A549 (cell line): ENCODE data around the gene SMARCD3.

ENCODE experiments used
- ATOH8 ChIP-seq: fragments of 250-450 bp; sonication (Bioruptor Pico); IDR thresholded peaks from 2 replicates; pipeline ENCODE4 v1.5.0; 2020; ENCODE audit warnings: low read depth, mild to moderate bottlenecking, moderate library complexity
- CEBPB ChIP-seq, 2 experiments: fragments of >200 bp in 1 of 2; sonication (Bioruptor Twin) in 1 of 2; formaldehyde crosslinking in 1 of 2; IDR thresholded peaks; 2 replicates each; pipeline ENCODE4 v1.6.1; 2012 to 2016
- CTCF ChIP-seq: fragments of >200 bp; sonication (Bioruptor Twin); formaldehyde crosslinking; IDR thresholded peaks from 3 replicates; pipeline ENCODE4 v1.5.1; 2016
- EHMT2 ChIP-seq: fragments of 200-600 bp; sonication (generic); IDR thresholded peaks from 2 replicates; pipeline ENCODE4 v1.6.1; 2016; ENCODE audit warnings: antibody characterized with exemption, low read depth, mild to moderate bottlenecking, moderate library complexity
- EP300 ChIP-seq, 2 experiments: fragments of >200 bp; sonication (Bioruptor Twin); formaldehyde crosslinking; IDR thresholded peaks; 2 replicates in 1 of 2; 3 replicates in 1 of 2; pipeline ENCODE4 v1.6.1; 2016 to 2017
- FOSL2 ChIP-seq, 2 experiments: fragments of 450-650 bp in 1 of 2; fragments of >200 bp in 1 of 2; sonication (Bioruptor Twin) in 1 of 2; formaldehyde crosslinking; IDR thresholded peaks; 2 replicates each; pipeline versions ENCODE4 v1.5.0 to v1.6.1; 2016 to 2020; ENCODE audit warnings: mild to moderate bottlenecking in 1 of 2, moderate library complexity in 1 of 2
- HES2 ChIP-seq: fragments of >200 bp; sonication (Bioruptor Twin); formaldehyde crosslinking; IDR thresholded peaks from 2 replicates; pipeline ENCODE4 v1.6.1; 2016
- MAX ChIP-seq: IDR thresholded peaks from 2 replicates; pipeline ENCODE4 v1.6.1; 2012
- NPAS2 ChIP-seq: fragments of 250-450 bp; sonication (Bioruptor Pico); IDR thresholded peaks from 2 replicates; pipeline ENCODE4 v1.8.0; 2022; ENCODE audit warnings: mild to moderate bottlenecking, moderate library complexity, borderline replicate concordance
- PBX3 ChIP-seq: IDR thresholded peaks from 2 replicates; pipeline ENCODE4 v1.6.1; 2012
- POLR2A ChIP-seq: IDR thresholded peaks from 2 replicates; pipeline ENCODE4 v1.6.1; 2012; ENCODE audit warnings: mild to moderate bottlenecking, low read length
- POLR2AphosphoS2 ChIP-seq: conservative IDR thresholded peaks from 2 replicates; pipeline ENCODE4 v1.6.1; 2012; ENCODE audit warnings: low read length, improper control_type of control experiment, inconsistent platforms
- REST ChIP-seq: fragments of 200-600 bp; sonication (generic); IDR thresholded peaks from 2 replicates; pipeline ENCODE4 v1.6.1; 2016; ENCODE audit warnings: antibody characterized with exemption, mild to moderate bottlenecking, moderate library complexity
- RFX5 ChIP-seq: fragments of 450-650 bp; IDR thresholded peaks from 2 replicates; pipeline ENCODE4 v1.7.1; 2014; ENCODE audit warnings: antibody characterized with exemption, mild to moderate bottlenecking, moderate library complexity

- TF ChIP-seq CTCF, result no peak
- TF ChIP-seq REST, result no peak
- no peak for TF ChIP-seq EHMT2
- no peak for TF ChIP-seq MAX
- TF ChIP-seq EP300 (IDR thresholded peaks at IDR 0.05), result no peak
- TF ChIP-seq PBX3, result no peak
- TF ChIP-seq POLR2A, result no peak
- no peak for TF ChIP-seq ATOH8 (CRISPR knock-in tag)
- TF ChIP-seq HES2, result no peak
- no peak for TF ChIP-seq POLR2AphosphoS2
- TF ChIP-seq NPAS2 (CRISPR knock-in tag), result no peak
- TF ChIP-seq RFX5, result no peak
- TF ChIP-seq FOSL2 (IDR thresholded peaks at IDR 0.05), result no peak
- no peak for TF ChIP-seq FOSL2 (CRISPR knock-in tag; IDR thresholded peaks at IDR 0.05)
- TF ChIP-seq CEBPB (IDR thresholded peaks at IDR 0.05), result no peak
Observed at GRCh38 chr7:151280388-151281019, 32.0 kb upstream of the SMARCD3 start.
